Stimulated activated CD4-positive, alpha-beta T cell treated with anti-CD3 and anti-CD28 coated beads, Interleukin-4, amount 100 ng/mL, for 48 hours (primary cell): ENCODE results near the gene KRT73.

Source experiments
- DNase-seq, 2 donors: peaks; one replicate each; pipeline ENCODE4 v3.0.0-alpha.2; 2020; ENCODE audit warnings: low read depth in 2 of 2

The KRT73 gene

GRCh38 chr12:52618216-52618615 lies at the start of gene KRT73:
Gene KRT73 (minus strand): TSS chr12:52618559. CDS start chr12:52618524, 35 bp downstream.
- DNase-seq: no peak

DNA sequence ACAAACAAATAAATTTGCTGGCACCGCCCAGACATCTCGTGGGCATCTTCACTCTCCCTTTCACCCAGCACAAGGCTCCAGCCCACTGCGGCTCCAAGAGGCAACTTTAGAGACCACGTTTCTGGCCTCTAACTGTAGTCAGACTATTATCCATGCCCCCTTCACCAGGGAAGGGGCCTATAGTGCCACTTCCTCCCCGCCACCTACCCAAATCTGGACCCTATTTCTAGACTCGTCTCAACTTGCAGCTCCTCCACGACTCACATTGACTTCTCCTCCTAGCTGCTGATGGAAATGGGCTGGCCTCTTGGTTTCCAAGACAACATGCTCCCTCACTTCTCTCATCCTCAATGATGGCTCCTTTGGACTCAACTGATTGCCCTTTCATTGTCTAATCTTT lies 49.6 kb upstream of the KRT73 start:
- no peak for DNase-seq

DNA sequence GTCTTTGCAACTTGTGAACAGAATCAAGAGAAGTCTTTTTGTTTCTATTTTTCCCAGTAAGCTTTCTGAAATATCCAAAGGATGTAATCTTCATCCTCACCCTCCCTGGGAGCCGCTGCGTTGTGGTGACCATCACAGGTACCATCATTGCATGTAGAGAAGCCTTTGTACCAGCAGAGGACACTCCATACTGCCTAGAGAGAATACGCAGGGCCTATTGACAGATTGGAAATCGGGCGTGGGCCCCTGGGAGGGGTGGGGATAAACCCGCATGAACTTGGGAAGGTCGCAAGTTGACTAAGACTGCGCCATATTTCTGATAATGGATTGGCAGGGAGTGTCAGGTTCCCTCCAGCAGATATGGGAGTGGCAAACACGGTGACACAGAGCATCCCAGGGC lies 49.1 kb upstream of the KRT73 start:
- no peak for DNase-seq

GRCh38 chr12:52666471-52666870 lies 48.1 kb upstream of the KRT73 start:
- no peak for DNase-seq

DNA sequence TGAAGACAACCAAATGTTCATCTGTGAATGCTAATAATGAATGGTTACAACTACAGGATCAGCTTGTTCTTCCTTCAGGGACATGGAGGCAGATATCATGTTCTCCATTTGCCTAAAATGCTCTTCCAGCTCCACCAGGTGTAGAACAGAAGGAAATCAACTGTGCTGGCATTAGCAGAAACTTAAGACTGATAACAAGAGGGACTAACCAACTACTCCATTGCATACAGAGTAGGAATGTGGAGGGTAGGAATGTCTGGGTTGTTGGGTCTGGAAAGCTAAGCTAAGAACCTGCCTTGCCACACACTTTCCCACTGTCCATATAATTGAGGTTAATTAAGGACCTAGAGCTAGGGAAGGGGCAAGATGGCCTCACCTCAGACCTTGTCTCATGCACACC lies 45.1 kb upstream of the KRT73 start:
- no peak for DNase-seq

- DNase-seq: no peak
These were observed 44.5 kb upstream of the KRT73 start for GRCh38 chr12:52662918-52663229.

DNA sequence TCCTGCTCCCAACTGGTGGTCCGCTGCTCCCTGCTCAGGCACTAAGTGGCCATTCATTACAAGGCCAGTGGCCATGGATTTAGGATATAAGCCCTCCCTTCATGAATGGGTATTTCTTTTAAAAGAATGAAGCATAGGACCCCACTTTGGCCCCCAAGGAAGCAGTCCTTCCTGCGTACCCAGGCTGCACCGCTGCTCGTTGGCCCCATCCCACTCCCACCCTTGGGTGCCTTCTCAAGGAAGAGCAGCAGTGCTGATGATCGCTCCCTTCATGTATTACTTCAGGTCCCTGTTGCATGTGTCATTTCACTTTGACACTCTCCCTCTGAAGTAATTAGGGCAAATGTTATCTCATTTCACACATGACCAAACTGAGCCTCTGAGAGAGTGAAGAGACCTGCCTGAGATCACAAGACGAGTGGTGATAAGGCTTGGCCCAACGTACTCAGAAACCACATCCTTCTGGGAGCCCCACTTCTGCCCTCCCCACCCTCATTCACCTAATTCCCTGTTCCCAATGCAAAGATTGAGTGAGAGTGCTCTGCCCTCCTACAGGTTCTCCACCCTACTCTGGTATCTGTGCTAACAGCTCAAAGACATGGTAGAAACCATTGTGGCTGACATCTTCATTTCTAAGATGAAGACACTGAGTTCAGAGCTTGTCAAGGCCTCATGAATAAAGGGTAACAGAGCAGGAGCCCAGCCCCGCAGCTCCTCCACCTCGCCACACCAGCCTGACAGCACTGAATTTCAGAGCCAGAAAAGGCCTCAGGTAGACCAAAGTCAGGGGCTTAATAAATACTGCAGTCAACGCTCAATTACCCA lies 43.9 kb upstream of the KRT73 start:
- DNase-seq: no peak

DNA sequence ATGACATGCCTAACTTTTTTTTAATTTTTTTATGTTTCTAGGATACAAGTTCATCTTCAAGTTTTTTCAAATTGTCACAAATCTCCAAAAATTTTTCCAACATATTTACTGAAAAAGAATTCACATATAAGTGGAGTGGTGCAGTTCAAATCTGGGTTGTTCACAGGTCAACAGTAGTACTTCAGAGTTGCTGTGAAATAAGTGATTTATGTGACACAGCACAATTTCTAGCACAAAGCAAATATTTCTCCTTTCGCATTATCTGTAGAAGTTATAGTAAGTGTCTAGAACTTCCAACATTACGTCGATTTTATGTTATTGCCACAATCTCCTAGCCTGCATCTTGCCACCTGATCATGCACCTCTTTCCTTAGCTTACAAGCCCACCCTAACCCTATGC lies 43.3 kb upstream of the KRT73 start:
- no peak for DNase-seq

DNA sequence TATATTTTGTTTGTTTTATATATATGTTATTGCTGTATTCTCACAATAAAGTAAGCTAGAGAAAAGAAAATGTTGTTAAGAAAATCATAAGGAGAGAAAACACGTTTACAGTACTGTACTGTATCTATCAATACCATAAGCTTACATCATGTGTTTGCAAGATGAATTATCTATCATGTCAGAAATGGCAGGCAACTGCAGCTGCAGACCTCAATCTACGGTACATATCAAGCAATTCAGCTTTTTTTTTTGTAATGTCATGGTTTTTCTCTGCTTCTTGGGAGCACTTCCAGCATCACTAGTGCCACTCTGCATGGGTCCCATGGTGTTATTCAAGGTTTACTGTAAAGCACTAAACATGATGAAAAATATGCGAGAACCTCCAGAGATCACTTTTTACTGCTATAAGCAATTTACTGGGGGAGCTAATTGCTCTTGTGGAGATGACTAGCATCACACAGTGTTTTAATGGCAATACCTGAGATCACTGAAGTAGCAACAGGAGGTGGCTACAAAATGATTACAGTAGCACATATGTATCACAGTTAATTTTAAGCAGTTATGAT lies 42.7 kb upstream of the KRT73 start:
- no peak for DNase-seq

DNA sequence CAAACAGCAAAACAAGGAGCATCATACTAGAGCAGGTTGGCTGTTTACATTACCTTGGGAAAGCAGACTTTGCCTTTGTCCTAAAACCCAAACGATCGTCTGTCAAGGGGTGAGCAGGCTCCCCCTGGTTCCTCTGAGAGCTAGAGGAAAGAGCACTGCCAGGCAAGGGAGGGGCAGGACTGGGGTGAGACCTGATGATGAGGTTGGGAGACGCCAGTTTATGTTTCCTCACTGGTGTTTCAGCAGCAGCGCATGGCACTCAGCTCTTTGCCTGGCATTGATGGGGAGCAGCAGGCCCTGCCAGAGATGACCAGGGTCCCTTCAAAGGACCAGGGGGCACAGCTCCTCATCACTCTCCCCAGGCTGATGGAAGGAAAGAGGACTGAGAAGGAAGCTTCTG lies 41.6 kb upstream of the KRT73 start:
- no peak for DNase-seq

DNA sequence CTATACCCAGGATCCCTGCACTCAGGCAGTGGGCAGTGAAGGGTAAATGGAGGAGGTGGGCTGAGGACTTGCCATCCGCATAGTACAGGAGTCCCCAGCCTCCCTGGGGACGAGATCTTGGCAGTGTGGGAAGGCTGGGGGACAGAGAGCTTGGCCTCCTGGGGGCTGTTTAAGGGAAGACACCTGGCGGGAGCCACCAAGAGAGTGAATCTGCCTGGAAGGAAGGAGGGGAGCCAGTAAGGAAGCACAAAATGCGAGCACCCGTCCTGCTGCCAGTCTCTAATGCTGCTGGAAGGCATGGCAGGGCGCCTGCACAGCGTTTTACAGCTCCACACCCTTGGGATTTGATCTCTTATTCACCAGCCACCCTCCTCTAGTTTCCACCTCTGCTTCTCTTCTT lies 41.0 kb upstream of the KRT73 start:
- DNase-seq: no peak

DNA sequence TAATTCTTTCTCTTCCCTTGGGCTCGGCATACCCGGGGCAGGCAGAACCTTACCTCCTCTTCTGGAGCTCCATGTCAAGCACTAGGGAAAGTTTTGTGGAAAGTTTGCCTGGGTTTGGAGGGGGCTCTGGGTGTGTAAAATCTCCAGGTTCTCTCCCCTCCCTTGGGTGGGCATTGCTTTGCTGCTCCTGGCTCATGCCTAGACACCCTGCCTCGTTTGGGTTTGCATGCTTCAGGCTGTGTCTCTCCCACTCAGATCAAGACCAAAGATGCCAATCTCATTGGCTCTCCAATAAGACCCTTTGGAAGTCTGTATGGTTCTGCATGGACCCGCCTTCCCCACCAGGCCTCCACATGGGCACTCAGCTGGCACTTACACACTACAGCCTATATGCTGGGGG lies 39.8 kb upstream of the KRT73 start:
- no peak for DNase-seq

- no peak for DNase-seq
These were observed 39.0 kb upstream of the KRT73 start for GRCh38 chr12:52657250-52657902.

DNA sequence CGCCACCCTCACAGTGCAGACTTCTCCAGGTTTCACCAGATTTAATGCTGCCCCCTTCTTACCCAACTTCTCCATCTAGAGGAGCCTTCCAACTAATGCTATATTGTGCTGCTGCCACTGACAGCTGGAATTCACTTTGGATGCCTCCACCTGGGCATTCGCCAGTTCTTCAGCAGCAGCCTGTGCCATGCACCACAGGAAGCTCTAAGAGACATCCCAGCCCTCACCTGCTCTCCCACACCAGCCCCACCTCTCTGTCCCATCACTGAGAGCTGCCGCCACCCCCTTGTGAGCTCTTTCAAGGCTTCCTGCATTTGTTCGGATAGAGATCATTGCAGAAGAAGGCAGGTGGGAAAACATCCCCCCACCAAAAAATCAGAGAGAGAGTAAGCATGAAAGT lies 38.3 kb upstream of the KRT73 start:
- no peak for DNase-seq

DNA sequence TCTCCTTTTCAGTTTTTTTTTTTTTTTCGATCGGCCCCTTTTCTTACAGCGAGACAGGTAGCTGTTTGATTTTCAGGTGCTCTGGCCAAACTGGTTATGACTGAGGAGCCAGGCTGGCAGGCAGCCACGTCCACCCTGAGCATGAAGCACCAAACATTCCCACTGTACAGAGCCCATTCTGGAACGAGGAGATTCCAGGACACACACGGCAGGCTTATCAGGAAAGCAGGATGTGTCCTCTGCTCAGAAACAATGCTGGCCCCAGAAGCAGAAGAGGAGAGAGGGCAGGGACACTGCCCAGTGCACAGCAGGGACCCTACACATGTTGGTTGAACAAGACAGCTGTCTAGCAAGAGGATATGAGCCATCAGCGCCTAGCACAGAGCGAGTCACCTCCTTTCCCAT lies 37.4 kb upstream of the KRT73 start:
- no peak for DNase-seq

DNA sequence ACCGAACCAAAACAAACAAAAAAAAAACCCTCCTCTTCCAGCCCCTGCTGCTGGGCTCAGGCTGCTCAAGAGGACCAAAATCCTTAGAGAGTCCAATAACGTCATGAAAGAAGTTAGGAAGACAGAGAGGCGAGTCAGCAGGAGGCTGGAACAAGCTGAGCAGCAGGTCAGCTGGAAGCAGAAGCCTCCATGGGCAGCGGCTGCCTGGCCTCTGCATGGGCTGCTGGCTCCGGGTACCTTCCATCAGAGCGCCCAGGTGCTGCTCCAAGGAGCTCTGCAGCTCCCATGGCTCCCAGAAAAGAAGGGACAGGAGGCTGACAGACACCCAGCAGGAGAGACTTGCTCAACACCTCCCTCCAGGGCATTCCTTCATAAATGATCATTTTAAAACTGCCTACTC lies 36.9 kb upstream of the KRT73 start:
- DNase-seq: no peak

GRCh38 chr12:52651726-52652261 lies 33.4 kb upstream of the KRT73 start, which contains the start of gene KRT2:
Gene KRT2 (minus strand): TSS chr12:52652211. CDS start chr12:52652142, 69 bp downstream.
- DNase-seq: no peak

- no peak for DNase-seq
These were observed 32.2 kb upstream of the KRT73 start for GRCh38 chr12:52650520-52651081.

GRCh38 chr12:52649066-52649465 lies 30.7 kb upstream of the KRT73 start:
- no peak for DNase-seq

DNA sequence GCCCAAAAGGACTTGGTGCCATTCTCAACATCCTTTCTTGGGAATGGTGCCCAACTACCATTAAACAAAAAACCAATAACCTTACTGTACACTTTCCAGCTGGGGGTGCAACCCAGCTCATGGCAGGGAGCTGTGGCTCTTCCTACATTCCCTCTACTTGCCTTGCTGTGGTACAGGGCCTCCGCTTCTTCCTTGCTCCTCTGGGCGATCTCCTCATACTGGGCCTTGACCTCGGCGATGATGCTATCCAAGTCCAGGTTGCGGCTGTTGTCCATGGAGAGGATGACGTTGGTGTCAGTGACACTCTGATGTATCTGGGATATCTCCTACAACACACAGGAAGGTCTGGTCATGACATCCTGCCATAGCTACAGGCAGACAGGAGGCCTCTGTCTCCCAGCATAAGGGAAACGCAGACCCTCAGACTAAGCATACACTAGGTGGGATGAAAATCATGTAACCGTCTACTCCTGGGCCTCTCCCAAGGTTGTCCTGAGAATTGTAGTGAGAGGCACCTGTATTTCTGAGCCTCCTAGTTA lies 29.7 kb upstream of the KRT73 start:
- DNase-seq: no peak

DNA sequence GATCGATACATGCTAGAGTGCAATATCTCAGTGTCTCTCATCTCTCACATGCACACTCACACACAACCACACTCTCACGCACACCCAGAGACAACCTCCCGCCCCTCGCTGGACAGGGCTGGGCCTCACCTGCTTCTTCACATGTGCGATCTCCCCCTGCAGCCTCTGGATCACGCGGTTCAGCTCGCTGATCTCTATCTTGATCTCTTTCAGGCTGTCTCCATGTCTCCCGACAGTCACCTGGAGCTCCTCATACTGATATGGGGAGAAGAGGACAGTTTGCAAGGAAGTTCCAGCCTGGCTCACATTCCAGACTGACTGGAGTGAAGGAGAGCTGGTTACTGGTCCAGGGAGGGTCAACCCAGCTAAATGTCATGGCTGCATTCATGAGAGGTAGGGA lies 29.2 kb upstream of the KRT73 start:
- no peak for DNase-seq

DNA sequence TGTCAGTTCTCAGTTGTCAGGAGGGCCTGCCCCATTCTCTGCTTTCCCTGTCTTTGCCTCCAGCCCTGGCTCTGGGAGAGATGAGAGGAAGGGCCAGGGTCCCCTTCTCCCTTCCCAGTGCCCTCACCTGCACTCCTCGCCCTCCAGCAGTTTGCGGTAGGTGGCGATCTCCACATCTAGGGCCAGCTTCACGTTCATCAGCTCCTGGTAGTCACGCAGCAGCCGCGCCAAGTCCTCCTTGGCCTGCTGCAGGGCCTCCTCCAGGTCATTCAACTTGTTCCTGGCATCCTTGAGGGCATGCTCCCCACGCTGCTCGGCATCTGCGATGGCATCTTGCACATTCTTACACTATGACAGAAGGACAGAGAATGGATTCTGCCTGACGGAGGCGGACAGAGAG lies 28.3 kb upstream of the KRT73 start:
- DNase-seq: no peak
